ENCODE data around the gene COMTD1. TPM values are rescaled to one million over a fixed set of nuclear protein-coding genes. Genes with fewer than 3 reads are reported as not detected.
"Not testable (repeated sequence)": the region's sequence is repeated elsewhere in the genome, so short reads cannot be mapped to it uniquely, and the experiment has no call there.

Gene COMTD1
- total RNA-seq, 1 experiment from 2014 or later, result 30.1 TPM

- no peak for DNase-seq (ENCODE audit: low read depth)
Measured at GRCh38 chr10:75195035-75195763, 40.6 kb downstream of the COMTD1 start.

- DNase-seq (ENCODE audit: low read depth), result not testable (repeated sequence)
Measured at GRCh38 chr10:75194625-75195024, 41.1 kb downstream of the COMTD1 start.

- DNase-seq (ENCODE audit: low read depth), result peak; percentile 78
Measured at GRCh38 chr10:75191821-75192568, 43.8 kb downstream of the COMTD1 start.

GRCh38 chr10:75189266-75190096, 46.3 kb downstream of the COMTD1 start:
- no peak for DNase-seq (ENCODE audit: low read depth)

GRCh38 chr10:75188522-75188921, 47.2 kb downstream of the COMTD1 start:
- not testable (repeated sequence) for DNase-seq (ENCODE audit: low read depth)

GRCh38 chr10:75187961-75188426, 47.8 kb downstream of the COMTD1 start:
- DNase-seq (ENCODE audit: low read depth), result peak; percentile 64

- no peak for DNase-seq (ENCODE audit: low read depth)
Measured at GRCh38 chr10:75186310-75186709, 49.4 kb downstream of the COMTD1 start.

Small RNA genes within 50 kb of the gene (small RNA-seq; reads per million reads assigned to genes)
- not detected for gene HMGA1P5
- not detected for gene RPL39P25

Other genes with a start within 250 kb of the COMTD1 start
- 9.9 and 15.2 TPM in 2 replicates for gene SAMD8, start 124.3 kb downstream of the COMTD1 start, total RNA-seq (2014; rRNA removed; shearing (Covaris generic))
- gene VDAC2, start 25.2 kb downstream of the COMTD1 start, total RNA-seq (2014; rRNA removed; shearing (Covaris generic)), result 179 and 199 TPM in 2 replicates
- gene ZNF503, start 165.8 kb upstream of the COMTD1 start, total RNA-seq (2014; rRNA removed; shearing (Covaris generic)), result 1.8 and 2.8 TPM in 2 replicates
- not detected in 2 replicates for gene LRMDA, start 195.7 kb upstream of the COMTD1 start, total RNA-seq (2014; rRNA removed; shearing (Covaris generic))

Measured in HT1080 (cell line).